PC-3 (cell line): ENCODE measurements around the gene FBXO17. TPM values are rescaled to one million over a fixed set of nuclear protein-coding genes. Genes with fewer than 3 reads are reported as not detected.

ENCODE experiments used
- ATAC-seq: fragments of 200-7000 bp; cut with Tn5 transposase; 2 replicates; pipeline ENCODE4 v1.9.1; 2020; ENCODE audit warnings: mild to moderate bottlenecking, moderate library complexity
- BruUV-seq: library from RNA; stranded (reverse); fragments of 400-500 nt; replicated peaks from 2 replicates; lab custom pipeline; 2021; lab: Mats Ljungman, UMichigan
- CTCF ChIA-PET: fragments of 300-600 bp; sonication (Branson Sonifier 250); formaldehyde crosslinking; loops from one replicate; lab custom pipeline; 2022; ENCODE audit warnings: antibody characterized with exemption; lab: Charles Lee
- POLR2A ChIA-PET: fragments of 300-600 bp; sonication (Branson Sonifier 250); formaldehyde crosslinking; loops from one replicate; lab custom pipeline; 2022; ENCODE audit warnings: antibody characterized with exemption; ENCODE audit not compliant: unreplicated experiment; lab: Charles Lee
- DNase-seq: peaks from one replicate; pipeline ENCODE4 v3.0.0-alpha.2; 2015
- H2AFZ ChIP-seq: fragments of 300-600 bp; sonication (generic); 2 replicates; pipeline ENCODE4 v1.6.0; 2016; ENCODE audit warnings: antibody characterized with exemption, low read length
- H3F3A ChIP-seq: fragments of 300-600 bp; sonication (generic); one replicate; pipeline ENCODE4 v1.6.0; 2017; ENCODE audit warnings: antibody characterized with exemption, low read length, control low read depth, mild to moderate bottlenecking; ENCODE audit not compliant: unreplicated experiment
- H3K27ac ChIP-seq: fragments of 300-600 bp; sonication (generic); 2 replicates; pipeline ENCODE4 v1.5.1; 2016; ENCODE audit warnings: mild to moderate bottlenecking, low read length
- H3K27me3 ChIP-seq: fragments of 300-600 bp; sonication (generic); 2 replicates; pipeline ENCODE4 v1.6.1; 2016; ENCODE audit warnings: low read length, mixed read lengths
- H3K36me3 ChIP-seq: fragments of 300-600 bp; sonication (generic); 2 replicates; pipeline ENCODE4 v1.6.1; 2016; ENCODE audit warnings: low read depth, mixed run types, low read length, mixed read lengths
- H3K4me1 ChIP-seq: fragments of 300-600 bp; sonication (generic); 2 replicates; pipeline ENCODE4 v1.5.1; 2016; ENCODE audit warnings: low read length; ENCODE audit not compliant: insufficient read depth
- H3K4me2 ChIP-seq: fragments of 300-600 bp; sonication (generic); 2 replicates; pipeline ENCODE4 v1.6.0; 2016; ENCODE audit warnings: low read length
- H3K4me3 ChIP-seq: fragments of 300-600 bp; sonication (generic); 2 replicates; pipeline ENCODE4 v1.5.1; 2016; ENCODE audit warnings: mild to moderate bottlenecking, low read length, mixed read lengths
- H3K79me2 ChIP-seq: fragments of 300-600 bp; sonication (generic); 2 replicates; pipeline ENCODE4 v1.6.1; 2017; ENCODE audit warnings: low read length, mixed read lengths
- H3K9ac ChIP-seq: fragments of 300-600 bp; sonication (generic); 2 replicates; pipeline ENCODE4 v1.6.0; 2016; ENCODE audit warnings: mild to moderate bottlenecking, low read length
- H3K9me2 ChIP-seq: fragments of 300-600 bp; sonication (generic); replicated peaks from 2 replicates; pipeline ENCODE4 v1.6.1; 2016; ENCODE audit warnings: mixed run types, low read length, mixed read lengths
- H3K9me3 ChIP-seq: fragments of 300-600 bp; sonication (generic); 2 replicates; pipeline ENCODE4 v1.6.1; 2016; ENCODE audit warnings: low read length, mixed read lengths
- H4K20me1 ChIP-seq: fragments of 300-600 bp; sonication (generic); 2 replicates; pipeline ENCODE4 v1.6.1; 2016; ENCODE audit warnings: low read length, mixed read lengths
- CTCF ChIP-seq: fragments of 300-600 bp; sonication (generic); conservative IDR thresholded peaks from 2 replicates; pipeline ENCODE4 v1.5.1; 2017; ENCODE audit warnings: antibody characterized with exemption, low read depth, mild to moderate bottlenecking, low read length
- EZH2 ChIP-seq: fragments of 300-600 bp; sonication (generic); IDR thresholded peaks from one replicate; pipeline ENCODE4 v1.6.1; 2017; ENCODE audit warnings: antibody characterized with exemption, mild to moderate bottlenecking, low read length; ENCODE audit not compliant: unreplicated experiment
- EZH2phosphoT487 ChIP-seq: fragments of 300-600 bp; sonication (generic); IDR thresholded peaks from 2 replicates; pipeline ENCODE4 v1.6.1; 2018; ENCODE audit warnings: mild to moderate bottlenecking, antibody characterized with exemption, low read length, borderline replicate concordance
- intact Hi-C: fragments of 100-400 bp; cut with micrococcal nuclease; formaldehyde crosslinking; loops from 2 replicates; pipeline ENCODE4 v1.9.0; 2023
- total RNA-seq: library from RNA; depleted of rRNA; stranded (reverse); fragments of >200 nt; gene quantifications from 2 replicates; pipeline ENCODE4 v1.2.3, GENCODE V29; 2014

FBXO17 gene
- total RNA-seq, 1 experiment from 2014 or later = not detected

DNA sequence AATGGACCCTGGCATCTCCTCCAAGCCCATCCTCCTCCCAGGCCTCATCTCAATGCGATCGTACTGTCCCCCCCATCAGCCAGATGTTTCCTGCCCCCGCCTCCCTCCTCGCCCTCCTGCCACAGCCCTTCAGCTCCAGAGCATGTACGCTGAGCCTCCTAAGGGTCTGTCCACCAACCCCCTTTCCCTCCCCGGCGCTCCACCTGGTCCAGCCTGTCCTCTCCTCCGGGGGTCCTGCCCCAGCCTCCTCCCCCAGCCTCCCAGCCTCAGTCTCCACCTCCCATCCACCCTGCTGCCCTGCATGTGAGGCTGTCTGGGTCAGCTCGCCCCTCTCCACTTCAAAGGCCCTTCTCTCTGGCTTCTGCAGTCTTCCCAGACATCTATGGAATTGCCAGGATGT lies 80.6 kb downstream of the FBXO17 start:
- no peak for DNase-seq
- TF ChIP-seq EZH2 = no peak
- no peak for TF ChIP-seq EZH2phosphoT487
- TF ChIP-seq CTCF = no peak
- no peak overlapping the region for H3K9ac ChIP-seq

GRCh38 chr19:38893341-38893771 lies 82.2 kb downstream of the FBXO17 start:
- Histone ChIP-seq H2AFZ (no peak overlapping the region), H3K27ac (no peak overlapping the region), H3K9me3 (no peaks in the 10 kb centered on the region), H3K79me2 (0 out of 2 replicates have a peak, but pooled peaks cover 4% of the 10 kb centered on the region), H3K4me1 (0 out of 2 replicates have a peak, but pooled peaks cover 3% of the 10 kb centered on the region), H3K4me3 (no peak overlapping the region), H3K9ac (no peak overlapping the region), H4K20me1 (no peaks in the 10 kb centered on the region), H3K36me3 (no peaks in the 10 kb centered on the region), H3K9me2 (no peaks in the 10 kb centered on the region), H3K27me3 (no peaks in the 10 kb centered on the region), H3F3A (no peaks in the 10 kb centered on the region), H3K4me2 (no peak overlapping the region)
- ATAC-seq (no peak), DNase-seq (no peak)
- TF ChIP-seq EZH2 = no peak
- TF ChIP-seq EZH2phosphoT487 = no peak
- TF ChIP-seq CTCF = no peak
- no TSS peak for BruUV-seq
- POLR2A ChIA-PET = no interaction called here
- CTCF ChIA-PET = no interaction called here
- intact Hi-C loops = no loop called here

More for the DNA sequence above, 80.6 kb downstream of the FBXO17 start:
- no peak overlapping the region for H3K4me2 ChIP-seq
- no peaks in the 10 kb centered on the region for H4K20me1 ChIP-seq
- POLR2A ChIA-PET = no interaction called here
- ATAC-seq = no peak
- H3K9me2 ChIP-seq = no peaks in the 10 kb centered on the region
- CTCF ChIA-PET = no interaction called here
- 0 out of 2 replicates have a peak, but pooled peaks cover 3% of the 10 kb centered on the region for H3K4me1 ChIP-seq
- H3K27ac ChIP-seq = no peak overlapping the region
- intact Hi-C loops = loop anchor here (5.0 kb wide), 1 partner anchor 43 kb away; no protein-coding TSS in a partner anchor
- H3K27me3 ChIP-seq = no peaks in the 10 kb centered on the region
- no peak overlapping the region for H2AFZ ChIP-seq
- peaks cover 11% of the 10 kb centered on the region; the same call in 1 of the 2 replicates for H3K79me2 ChIP-seq
- H3K36me3 ChIP-seq = no peaks in the 10 kb centered on the region
- H3K4me3 ChIP-seq = no peak overlapping the region
- no peaks in the 10 kb centered on the region for H3F3A ChIP-seq
- H3K9me3 ChIP-seq = no peaks in the 10 kb centered on the region
- no TSS peak for BruUV-seq

- H3K27me3 ChIP-seq = no peaks in the 10 kb centered on the region
- H3K27ac ChIP-seq = no peak overlapping the region
- H3F3A ChIP-seq = no peaks in the 10 kb centered on the region
- no peaks in the 10 kb centered on the region for H3K9me2 ChIP-seq
- ChIA-PET POLR2A (no interaction called here), CTCF (no interaction called here)
- H3K79me2 ChIP-seq = no peaks in the 10 kb centered on the region
- no peaks in the 10 kb centered on the region for H3K36me3 ChIP-seq
- no peak for TF ChIP-seq CTCF
- no peak for TF ChIP-seq EZH2phosphoT487
- TF ChIP-seq EZH2 = no peak
- H2AFZ ChIP-seq = no peak overlapping the region
- intact Hi-C loops = no loop called here
- ATAC-seq (no peak), DNase-seq (no peak)
- BruUV-seq = no TSS peak
- H3K9me3 ChIP-seq = no peaks in the 10 kb centered on the region
- H3K9ac ChIP-seq = no peak overlapping the region
- no peaks in the 10 kb centered on the region for H4K20me1 ChIP-seq
- H3K4me3 ChIP-seq = no peak overlapping the region
- H3K4me1 ChIP-seq = no peaks in the 10 kb centered on the region
- no peak overlapping the region for H3K4me2 ChIP-seq
Measured at GRCh38 chr19:38892841-38893240, 82.7 kb downstream of the FBXO17 start.
